ENCODE measurements around the gene MDGA2.
"Not testable (repeated sequence)": the region's sequence is repeated elsewhere in the genome, so short reads cannot be mapped to it uniquely, and the experiment has no call there.

The MDGA2 gene

DNA sequence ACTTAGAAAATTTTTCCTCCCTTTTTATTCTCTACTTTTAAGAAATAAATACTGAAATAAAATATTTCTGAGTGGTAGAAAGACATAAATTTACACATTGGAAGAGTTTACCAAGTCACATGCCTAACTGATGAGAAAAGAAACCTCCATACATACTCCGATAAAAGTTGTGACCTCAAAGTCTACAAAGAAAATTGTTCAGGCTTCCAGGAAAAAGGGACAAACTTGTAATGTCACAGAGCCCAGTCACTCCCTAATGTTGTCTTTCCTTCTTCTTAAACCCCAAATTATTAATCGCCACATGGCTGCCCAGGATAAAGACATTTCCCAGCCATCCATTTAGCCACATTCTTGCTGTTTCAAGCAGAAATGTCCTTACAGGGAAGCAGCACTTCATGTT lies 455.3 kb downstream of the MDGA2 start:
- no peak for DNase-seq

GRCh38 chr14:47211263-47211662 lies 464.1 kb downstream of the MDGA2 start:
- no peak for DNase-seq

- no peak for DNase-seq
Measured at GRCh38 chr14:47210099-47210498, 465.3 kb downstream of the MDGA2 start.

- DNase-seq: no peak
Measured at GRCh38 chr14:47208434-47208833, 467.0 kb downstream of the MDGA2 start.

GRCh38 chr14:47207617-47208016 lies 467.8 kb downstream of the MDGA2 start:
- DNase-seq: no peak

GRCh38 chr14:47200740-47201139 lies 474.7 kb downstream of the MDGA2 start:
- DNase-seq: no peak

GRCh38 chr14:47195582-47195981 lies 479.8 kb downstream of the MDGA2 start:
- no peak for DNase-seq

DNA sequence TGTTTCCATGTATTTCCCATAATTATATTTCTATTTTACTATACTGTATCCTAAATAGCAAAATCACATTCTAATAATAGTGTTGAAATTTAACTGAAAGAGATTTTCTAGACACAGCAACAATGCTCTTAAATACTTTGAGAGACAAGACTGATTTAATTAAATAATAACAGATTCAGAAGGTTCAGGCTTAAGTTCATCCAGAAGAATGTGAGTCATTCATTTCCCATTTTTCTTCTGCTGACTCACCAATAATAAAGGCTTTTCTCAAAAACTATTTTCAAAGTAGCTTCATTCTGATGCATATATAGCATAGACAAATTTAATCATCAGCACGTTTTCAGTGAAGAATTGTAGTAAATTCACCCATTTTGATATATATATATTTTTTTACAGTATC lies 481.4 kb downstream of the MDGA2 start:
- DNase-seq: no peak

DNA sequence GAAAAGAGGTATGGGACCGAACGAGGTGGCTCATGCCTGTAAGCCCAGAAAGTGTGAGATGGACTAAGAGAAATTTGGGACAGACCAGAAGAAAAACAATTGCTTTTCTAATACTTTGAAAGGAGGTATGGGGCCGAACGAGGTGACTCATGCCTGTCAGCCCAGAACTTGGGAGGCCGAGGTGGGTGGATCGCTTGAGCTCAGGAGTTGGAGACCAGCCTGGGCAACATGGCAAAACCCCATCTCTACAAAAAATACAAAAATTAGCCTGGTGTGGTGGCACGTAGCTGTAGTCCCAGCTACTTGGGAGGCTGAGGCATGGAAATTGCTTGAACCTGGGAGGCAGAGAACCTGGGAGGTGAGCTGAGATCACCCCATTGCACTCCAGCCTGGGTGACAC lies 483.2 kb downstream of the MDGA2 start:
- DNase-seq: not testable (repeated sequence)

DNA sequence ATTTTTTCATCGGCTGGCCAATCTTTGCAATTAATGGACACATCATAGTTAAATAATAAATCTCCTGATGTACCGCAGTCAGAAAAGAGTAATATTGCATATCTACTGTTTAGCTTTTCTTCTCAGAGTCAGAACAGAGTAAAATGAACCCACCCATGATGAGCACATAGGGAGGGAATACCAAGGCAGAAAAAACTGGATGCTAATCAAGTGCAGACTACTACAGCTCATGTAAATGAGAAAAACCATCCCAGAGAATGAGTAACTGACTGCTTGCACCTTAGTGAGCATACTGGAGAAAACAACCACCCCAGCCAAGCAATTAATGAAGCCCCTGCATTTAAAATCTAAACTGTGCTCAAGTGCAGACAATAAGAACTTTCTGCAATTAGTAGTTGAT lies 483.7 kb downstream of the MDGA2 start:
- DNase-seq: no peak

- DNase-seq: no peak
Measured at GRCh38 chr14:47189911-47190484, 485.4 kb downstream of the MDGA2 start.

DNA sequence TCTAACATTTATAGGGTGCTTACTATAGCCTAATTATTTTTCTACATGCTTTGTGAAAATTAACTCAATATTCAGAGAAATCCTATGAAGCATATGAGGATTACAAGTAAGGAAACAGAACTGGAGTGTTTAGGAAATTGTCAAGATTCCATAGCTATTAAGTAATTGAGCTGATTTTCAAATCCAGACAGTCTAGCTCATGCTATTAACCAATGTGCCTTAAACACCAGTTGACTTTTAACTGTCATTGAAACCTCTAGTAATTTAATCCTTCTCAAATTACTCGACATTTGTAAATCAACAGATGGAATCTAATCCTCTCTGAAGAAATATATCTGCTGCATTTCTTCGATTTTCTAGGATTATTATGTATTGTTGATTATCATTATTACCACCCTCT lies 488.9 kb downstream of the MDGA2 start:
- no peak for DNase-seq

DNA sequence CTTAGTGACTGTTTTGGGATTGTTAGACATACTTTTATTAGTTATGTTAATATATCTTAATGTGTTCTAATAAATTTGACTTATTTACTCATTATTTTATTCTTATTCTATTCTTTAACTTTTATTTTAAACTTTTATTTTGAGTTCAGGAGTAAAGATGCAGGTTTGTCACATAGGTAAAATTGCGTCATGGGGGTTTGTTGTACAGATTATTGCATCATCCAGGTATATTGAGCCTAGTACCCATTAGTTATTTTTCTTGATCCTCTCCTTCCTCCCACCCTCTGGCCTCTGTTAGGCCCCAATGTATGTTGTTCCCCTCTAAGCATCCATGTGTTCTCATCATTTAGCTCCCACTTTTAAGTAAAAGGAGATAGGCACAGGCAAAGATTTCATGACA lies 495.5 kb downstream of the MDGA2 start:
- no peak for DNase-seq

DNA sequence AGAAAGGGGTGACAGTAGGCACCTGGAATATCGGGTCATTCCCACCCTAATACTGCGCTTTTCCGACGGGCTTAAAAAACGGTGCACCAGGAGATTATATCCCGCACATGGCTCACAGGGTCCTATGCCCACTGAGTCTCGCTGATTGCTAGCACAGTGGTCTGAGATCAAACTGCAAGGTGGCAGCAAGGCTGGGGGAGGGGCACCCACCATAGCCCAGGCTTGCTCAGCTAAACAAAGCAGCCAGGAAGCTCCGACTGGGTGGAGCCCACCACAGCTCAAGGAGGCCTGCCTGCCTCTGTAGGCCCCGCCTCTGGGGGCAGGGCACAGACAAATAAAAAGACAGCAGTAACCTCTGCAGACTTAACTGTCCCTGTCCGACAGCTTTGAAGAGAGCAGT lies 503.5 kb downstream of the MDGA2 start:
- not testable (repeated sequence) for DNase-seq

DNA sequence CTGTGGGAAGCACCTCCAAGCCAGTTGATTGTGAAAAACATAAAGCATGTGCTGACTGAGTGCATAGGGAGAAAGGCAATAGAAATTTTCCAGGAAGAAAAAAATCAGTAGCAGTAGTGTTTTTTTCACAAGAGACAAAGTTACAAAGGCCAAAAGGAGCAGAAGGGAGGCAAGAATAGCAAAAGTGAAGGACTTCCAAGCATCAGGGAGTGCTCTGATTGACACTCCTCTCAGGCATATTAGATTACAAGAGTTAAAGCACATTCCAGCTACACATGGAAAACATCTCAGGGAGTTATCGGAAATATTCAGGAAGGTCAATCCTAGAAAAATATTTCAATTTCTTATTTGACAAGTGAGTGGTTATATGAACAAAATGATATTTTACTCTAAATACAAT lies 508.0 kb downstream of the MDGA2 start:
- DNase-seq: no peak

GRCh38 chr14:47155395-47155794 lies 520.0 kb downstream of the MDGA2 start:
- DNase-seq: no peak

DNA sequence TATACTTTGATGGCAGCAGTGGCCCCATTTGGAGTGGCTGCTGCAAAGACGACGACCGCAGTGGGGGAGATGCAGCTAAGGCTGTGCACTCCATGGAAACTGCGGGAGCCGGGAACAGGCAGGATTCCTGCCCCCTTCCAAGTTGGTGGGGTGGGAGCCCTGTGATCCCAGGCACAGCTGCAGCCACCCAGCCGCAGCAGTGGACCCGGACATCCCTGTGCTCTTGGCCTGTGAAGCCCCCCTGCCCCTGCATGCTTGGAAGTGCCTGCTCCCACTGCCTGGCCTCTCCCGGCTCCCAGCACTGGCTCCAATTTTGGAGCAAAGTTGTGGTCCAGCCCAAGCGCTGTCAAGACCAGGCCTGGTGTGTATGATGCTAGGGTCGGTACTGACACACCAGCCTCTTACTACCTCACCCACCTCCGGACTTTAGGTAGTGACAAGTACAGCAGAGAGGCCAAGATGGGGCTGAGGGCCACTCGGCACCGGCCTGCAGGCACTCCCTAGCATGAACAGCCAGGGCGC lies 521.1 kb downstream of the MDGA2 start:
- DNase-seq: no peak

DNA sequence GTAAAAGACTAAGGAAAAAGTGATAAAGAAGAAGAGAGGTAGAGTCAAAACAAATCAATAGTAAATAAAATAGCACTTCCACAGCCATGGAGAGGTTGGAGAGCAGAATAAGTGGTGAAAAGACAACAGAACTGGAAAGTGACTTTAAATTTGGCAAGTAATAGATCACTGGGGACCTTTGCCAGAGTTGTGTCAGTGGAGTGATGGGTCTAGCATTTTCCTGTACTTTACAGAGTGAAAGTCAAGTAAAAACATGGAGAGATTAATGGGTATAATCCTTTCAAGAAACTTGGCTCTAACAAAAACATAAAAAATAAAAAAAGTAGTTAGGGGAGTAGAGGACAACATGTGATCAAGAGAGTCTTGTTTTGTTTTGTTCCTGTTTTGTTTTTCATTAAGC lies 521.7 kb downstream of the MDGA2 start:
- no peak for DNase-seq

DNA sequence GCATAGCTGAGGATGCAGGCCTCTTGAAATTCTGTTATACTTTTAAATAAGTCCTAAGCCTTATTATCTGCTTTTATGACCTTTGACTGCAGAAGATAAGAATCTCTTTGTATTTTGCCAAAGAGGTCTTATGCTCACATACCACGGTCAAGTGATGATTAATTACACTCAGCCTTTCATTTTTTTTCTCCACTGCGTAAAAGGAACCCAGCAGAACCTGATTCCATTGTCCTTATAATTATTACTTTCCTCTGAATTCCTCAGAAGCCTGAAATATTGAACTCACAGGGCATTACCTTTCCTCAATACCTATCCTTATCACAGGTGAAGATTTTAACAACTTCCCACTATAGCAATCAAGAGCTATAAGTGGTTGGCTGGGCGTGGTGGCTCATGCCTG lies 525.1 kb downstream of the MDGA2 start:
- DNase-seq: no peak

- DNase-seq: no peak
Measured at GRCh38 chr14:47149326-47149725, 526.1 kb downstream of the MDGA2 start.

DNA sequence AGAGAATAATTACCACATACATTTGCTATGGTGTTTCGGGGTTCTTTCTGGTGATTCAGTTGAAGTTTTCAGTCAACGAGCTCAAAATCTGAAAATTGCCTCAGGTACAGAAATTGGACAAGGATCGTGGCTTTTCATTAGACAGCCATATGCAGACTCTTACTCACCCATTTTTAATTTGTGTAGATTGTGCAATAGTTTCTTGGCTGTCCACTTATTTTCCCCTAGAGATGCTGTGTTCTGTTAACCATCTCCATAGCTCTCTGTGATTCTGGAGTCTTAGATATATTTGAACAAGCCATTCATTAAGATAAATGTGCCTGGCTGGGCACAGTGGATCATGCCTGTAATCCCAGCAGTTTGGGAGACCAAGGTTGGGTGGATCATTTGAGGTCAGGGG lies 526.7 kb downstream of the MDGA2 start:
- no peak for DNase-seq

GRCh38 chr14:47120645-47121044 lies 554.8 kb downstream of the MDGA2 start:
- DNase-seq: no peak

- DNase-seq: no peak
Measured at GRCh38 chr14:47103771-47104170, 571.6 kb downstream of the MDGA2 start.

DNA sequence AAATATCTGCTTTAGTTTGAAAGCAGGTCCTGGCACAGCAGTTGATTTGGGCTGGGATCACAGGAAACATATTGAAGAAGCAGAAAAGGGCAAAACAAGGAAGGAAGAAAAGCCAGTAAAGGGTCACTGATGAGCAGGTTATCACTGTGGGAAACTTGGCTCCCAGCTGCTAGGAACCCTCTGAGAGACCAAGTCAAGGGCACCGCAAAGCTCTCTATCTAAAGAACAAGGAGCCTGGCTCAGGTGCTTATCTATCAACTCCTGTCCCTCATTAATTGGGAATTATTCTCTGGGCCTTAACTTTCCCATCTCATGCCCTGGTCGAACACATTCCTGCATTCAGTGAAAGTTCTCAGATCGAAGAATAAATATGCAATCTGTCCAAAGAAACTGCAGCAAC lies 572.9 kb downstream of the MDGA2 start:
- DNase-seq: no peak

DNA sequence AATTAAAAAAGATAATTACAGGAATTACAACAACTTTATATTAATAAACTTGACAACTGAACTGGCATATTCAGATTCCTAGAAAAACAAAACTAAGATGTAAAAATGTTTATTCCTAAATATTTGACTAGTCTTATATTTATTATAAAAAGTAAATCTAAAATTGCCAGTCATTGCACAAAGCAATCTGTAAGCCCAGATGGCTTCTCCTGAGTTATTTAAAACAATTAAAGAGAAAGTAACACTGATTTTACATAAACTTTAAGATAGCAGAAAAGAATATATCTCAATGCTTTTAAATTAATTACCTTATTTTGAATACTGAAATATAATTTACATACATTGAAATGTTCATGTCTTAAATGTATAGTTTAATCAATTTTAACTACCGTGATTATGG lies 589.7 kb downstream of the MDGA2 start:
- no peak for DNase-seq

DNA sequence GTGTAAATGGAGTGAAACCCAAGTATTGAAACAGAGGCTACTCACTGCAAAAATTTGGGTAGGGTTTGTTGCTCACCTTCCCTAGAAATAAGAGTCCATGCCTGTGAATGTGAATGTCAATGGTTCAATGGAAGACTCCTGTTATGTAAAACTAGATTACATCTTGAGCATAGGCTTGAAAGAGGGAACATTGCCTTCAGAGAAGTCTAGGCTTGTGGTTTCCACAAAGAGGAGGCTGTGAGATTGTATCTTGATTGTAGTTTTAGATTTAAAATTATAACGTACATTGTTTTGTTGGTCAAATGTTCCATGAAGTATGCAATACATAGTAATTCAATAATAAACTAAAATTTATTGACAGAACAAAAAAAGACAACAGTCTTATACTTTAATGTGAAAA lies 610.1 kb downstream of the MDGA2 start:
- no peak for DNase-seq
